Liver (tissue), 3 donors: ENCODE data around the gene SPC24.

ENCODE experiments used
- RAD21 ChIP-seq, 2 donors: IDR thresholded peaks; 2 replicates each; pipeline ENCODE4 v1.6.1; 2016; ENCODE audit warnings: antibody characterized with exemption in 2 of 2, mild to moderate bottlenecking in 2 of 2
- YY1 ChIP-seq: IDR thresholded peaks from 2 replicates; pipeline ENCODE4 v1.6.1; 2016; ENCODE audit warnings: antibody characterized with exemption, mild to moderate bottlenecking
- TF ChIP-seq, protein P1 (sequence below): fragments of 150-350 bp; IDR thresholded peaks from 2 replicates; pipeline ENCODE4 v1.5.1; 2017; ENCODE audit warnings: improper control_type of control experiment, low read depth, low read length; ENCODE audit not compliant: missing input control
- donor health status: healthy.
- donor health status: healthy.

DNA sequence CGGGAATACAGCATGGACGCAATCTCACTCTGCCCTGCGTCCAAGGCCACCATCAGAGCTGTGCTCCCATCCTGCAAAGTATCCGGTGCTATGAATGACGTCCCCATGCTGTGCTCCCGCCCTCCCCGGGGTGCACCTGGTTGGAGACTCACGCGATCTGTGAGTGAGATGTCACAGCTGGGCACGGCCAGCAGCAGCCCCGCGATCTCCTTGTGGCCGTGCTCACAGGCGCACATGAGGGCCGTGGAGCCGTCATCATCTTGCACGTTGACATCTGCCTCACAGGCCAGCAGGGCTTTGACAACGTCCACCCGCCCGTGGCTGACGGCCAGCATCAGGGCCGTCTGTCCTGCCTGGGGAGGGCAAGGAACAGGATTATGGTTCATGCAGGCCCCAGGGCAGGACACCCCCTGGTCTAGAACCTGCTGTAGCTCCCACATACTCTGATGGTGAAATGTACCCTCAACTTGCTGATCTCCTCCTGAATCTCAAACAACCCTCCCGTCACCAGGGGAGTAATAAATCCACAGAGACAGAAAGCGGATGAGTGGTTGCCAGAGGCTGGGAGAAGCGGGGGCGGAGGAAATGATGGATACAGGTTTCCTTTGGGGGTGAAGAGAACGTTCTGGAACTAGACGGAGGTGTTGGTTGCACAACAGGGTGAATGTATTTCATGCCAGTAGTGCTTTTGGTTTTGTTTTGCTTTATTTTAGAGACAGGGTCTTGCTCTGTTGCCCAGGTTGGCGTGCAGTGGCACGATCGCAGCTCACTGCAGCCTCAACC is 14.5 kb upstream of the SPC24 start:
- TF ChIP-seq RAD21 (IDR thresholded peaks at IDR 0.05) (no peak), YY1 (no peak)
- TF ChIP-seq, protein P1, sequence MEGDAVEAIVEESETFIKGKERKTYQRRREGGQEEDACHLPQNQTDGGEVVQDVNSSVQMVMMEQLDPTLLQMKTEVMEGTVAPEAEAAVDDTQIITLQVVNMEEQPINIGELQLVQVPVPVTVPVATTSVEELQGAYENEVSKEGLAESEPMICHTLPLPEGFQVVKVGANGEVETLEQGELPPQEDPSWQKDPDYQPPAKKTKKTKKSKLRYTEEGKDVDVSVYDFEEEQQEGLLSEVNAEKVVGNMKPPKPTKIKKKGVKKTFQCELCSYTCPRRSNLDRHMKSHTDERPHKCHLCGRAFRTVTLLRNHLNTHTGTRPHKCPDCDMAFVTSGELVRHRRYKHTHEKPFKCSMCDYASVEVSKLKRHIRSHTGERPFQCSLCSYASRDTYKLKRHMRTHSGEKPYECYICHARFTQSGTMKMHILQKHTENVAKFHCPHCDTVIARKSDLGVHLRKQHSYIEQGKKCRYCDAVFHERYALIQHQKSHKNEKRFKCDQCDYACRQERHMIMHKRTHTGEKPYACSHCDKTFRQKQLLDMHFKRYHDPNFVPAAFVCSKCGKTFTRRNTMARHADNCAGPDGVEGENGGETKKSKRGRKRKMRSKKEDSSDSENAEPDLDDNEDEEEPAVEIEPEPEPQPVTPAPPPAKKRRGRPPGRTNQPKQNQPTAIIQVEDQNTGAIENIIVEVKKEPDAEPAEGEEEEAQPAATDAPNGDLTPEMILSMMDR = no peak
